Cardiac muscle cell (in vitro differentiated cells and primary cell): ENCODE data around the gene XCR1. TPM values are rescaled to one million over a fixed set of nuclear protein-coding genes. Genes with fewer than 3 reads are reported as not detected.

Source experiments
- DNase-seq, 2 donors: peaks; one replicate each; pipeline versions ENCODE4 v3.0.0 to v3.0.0-alpha.2; 2010 to 2017; ENCODE audit warnings: low read depth in 1 of 2, low spot score in 1 of 2
- H3K27ac ChIP-seq: fragments of 200-600 bp; sonication (generic); 2 replicates; pipeline ENCODE4 v1.5.1; 2016
- H3K27me3 ChIP-seq: fragments of 200-600 bp; sonication (generic); 2 replicates; pipeline ENCODE4 v1.6.0; 2016; ENCODE audit warnings: control low read depth
- H3K36me3 ChIP-seq: fragments of 200-600 bp; sonication (generic); 2 replicates; pipeline ENCODE4 v1.5.1; 2016; ENCODE audit warnings: control low read depth
- H3K4me1 ChIP-seq: fragments of 200-600 bp; sonication (generic); 2 replicates; pipeline ENCODE4 v1.8.1; 2017; ENCODE audit warnings: low read depth, mild to moderate bottlenecking, mixed run types
- H3K4me3 ChIP-seq: fragments of 200-600 bp; sonication (generic); 2 replicates; pipeline ENCODE4 v1.5.1; 2016; ENCODE audit warnings: mild to moderate bottlenecking
- H3K9me3 ChIP-seq: fragments of 200-600 bp; sonication (generic); 2 replicates; pipeline ENCODE4 v1.5.1; 2017; ENCODE audit warnings: low read depth, mild to moderate bottlenecking, control low read depth
- polyA plus RNA-seq: library from polyadenylated mRNA; unstranded; fragments of >200 nt; fragmentation: Nextera tagmentation; extraction: Ambion mirVana; gene quantifications from 2 replicates; pipeline ENCODE4 v1.2.1, GENCODE V29; 2016
- total RNA-seq: library from RNA; depleted of rRNA; stranded (reverse); fragments of >200 nt; gene quantifications from 2 replicates; pipeline ENCODE4 v1.2.3, GENCODE V29; 2016
- TF ChIP-seq, protein P1 (sequence below): IDR thresholded peaks from 2 replicates; pipeline ENCODE4 v1.5.1; 2012; ENCODE audit warnings: low read depth, mild to moderate bottlenecking, low read length

Gene XCR1
- total and polyA plus RNA-seq, 2 experiments from 2014 or later = not detected

DNA sequence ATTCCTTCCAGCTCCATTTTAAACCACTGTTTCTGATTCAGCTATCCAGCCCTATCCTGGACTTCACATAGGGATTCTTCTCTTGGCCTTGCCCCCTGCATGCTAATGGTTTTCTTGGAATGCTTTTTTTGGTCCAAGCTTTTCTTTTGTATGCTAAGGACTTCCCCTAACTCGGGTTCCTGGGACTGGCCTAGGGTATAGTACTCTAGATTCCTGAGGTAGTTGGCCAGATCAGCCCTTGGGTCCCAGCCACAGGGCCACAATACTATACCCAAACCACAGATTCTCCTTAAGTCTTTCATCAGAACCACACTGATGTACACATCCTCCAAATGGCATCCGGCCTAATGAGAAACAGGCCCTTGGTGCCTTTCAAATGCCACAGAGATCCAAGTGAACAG lies 34.5 kb downstream of the XCR1 start:
- H3K4me3 ChIP-seq = no peak overlapping the region
- peaks cover 69% of the 10 kb centered on the region for H3K4me1 ChIP-seq
- no peaks in the 10 kb centered on the region for H3K27me3 ChIP-seq
- TF ChIP-seq, protein P1, sequence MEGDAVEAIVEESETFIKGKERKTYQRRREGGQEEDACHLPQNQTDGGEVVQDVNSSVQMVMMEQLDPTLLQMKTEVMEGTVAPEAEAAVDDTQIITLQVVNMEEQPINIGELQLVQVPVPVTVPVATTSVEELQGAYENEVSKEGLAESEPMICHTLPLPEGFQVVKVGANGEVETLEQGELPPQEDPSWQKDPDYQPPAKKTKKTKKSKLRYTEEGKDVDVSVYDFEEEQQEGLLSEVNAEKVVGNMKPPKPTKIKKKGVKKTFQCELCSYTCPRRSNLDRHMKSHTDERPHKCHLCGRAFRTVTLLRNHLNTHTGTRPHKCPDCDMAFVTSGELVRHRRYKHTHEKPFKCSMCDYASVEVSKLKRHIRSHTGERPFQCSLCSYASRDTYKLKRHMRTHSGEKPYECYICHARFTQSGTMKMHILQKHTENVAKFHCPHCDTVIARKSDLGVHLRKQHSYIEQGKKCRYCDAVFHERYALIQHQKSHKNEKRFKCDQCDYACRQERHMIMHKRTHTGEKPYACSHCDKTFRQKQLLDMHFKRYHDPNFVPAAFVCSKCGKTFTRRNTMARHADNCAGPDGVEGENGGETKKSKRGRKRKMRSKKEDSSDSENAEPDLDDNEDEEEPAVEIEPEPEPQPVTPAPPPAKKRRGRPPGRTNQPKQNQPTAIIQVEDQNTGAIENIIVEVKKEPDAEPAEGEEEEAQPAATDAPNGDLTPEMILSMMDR = no peak
- no peaks in the 10 kb centered on the region for H3K36me3 ChIP-seq
- DNase-seq = peak in 1 of 2 donors; percentile 70
- H3K27ac ChIP-seq = no peak overlapping the region
- H3K9me3 ChIP-seq = no peaks in the 10 kb centered on the region

DNA sequence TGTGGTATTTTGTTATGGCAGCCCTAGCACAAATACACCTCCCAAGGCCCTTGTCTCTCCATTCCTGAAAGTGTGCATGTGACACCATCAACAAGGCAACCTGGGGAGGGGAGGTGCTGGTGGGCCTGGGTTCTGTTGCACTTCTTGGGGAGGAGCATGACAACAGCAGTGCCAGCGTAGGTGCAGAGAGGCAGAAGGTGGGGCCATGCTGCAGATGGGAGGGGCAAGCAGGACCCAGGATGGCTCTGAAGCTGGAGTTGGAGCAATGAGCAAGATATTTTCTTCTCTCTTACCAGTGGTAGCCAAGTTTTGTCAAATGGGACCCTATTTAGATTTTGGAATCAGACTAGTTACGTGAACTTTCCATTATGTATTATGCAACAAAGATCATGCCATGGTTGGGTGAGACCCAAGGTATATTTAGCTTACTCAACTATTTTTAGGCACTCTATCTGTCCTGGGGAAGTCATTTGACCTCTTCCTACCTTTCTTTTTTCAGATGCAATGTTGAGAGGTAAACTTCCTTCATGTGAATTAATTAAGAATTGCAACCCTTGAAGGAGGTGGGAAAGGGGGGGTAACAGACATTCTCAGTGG lies 35.1 kb downstream of the XCR1 start:
- H3K36me3 ChIP-seq = no peaks in the 10 kb centered on the region
- no peaks in the 10 kb centered on the region for H3K9me3 ChIP-seq
- no peaks in the 10 kb centered on the region for H3K27me3 ChIP-seq
- no peak overlapping the region for H3K27ac ChIP-seq
- no peak for DNase-seq
- H3K4me1 ChIP-seq = peaks cover 74% of the 10 kb centered on the region
- TF ChIP-seq, protein P1 = no peak
- no peak overlapping the region for H3K4me3 ChIP-seq

DNA sequence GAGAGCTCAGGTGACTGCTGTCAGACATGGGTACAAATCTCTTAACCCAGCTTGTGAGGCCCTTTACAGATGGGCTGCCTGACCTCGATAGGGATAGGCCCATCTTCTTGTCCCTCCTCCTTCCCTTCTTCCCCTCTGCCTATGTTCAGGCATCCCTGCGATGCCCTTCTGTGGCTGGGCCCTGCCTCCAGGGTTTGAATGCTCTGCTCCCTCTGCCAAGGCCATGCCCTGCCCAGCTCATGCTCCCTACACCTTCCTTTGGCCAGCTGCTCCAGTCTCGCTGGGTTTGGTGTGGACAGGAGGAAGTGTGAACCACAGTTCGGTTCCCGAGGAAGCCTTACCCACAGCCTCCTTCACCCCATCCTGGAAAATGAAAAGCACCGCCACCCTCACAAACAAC lies 35.9 kb downstream of the XCR1 start:
- H3K27me3 ChIP-seq = no peaks in the 10 kb centered on the region
- H3K27ac ChIP-seq = no peak overlapping the region
- H3K4me1 ChIP-seq = peaks cover 83% of the 10 kb centered on the region
- TF ChIP-seq, protein P1 = no peak
- H3K4me3 ChIP-seq = no peak overlapping the region
- no peak for DNase-seq
- H3K36me3 ChIP-seq = no peaks in the 10 kb centered on the region
- no peaks in the 10 kb centered on the region for H3K9me3 ChIP-seq

DNA sequence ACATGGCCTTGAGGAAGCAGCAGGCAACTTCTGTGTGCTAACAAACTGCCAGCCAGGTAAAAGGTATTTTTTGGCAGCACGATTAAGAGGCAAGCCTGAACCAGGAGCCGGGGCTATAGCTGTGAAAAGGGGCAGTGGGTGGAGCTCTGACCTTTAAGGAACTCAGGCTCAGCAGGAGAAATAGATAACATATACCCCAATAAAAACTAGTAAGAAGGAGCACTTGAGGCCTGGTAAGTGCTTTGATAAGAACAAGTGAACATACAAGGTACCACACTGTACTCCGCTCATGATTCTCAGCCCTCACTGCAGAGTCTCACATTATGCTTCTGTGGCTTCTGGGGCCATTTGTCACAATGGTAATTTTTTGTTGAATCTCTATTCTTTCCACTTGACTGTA lies 37.1 kb downstream of the XCR1 start:
- Histone ChIP-seq H3K4me1 (peaks cover 95% of the 10 kb centered on the region), H3K9me3 (no peaks in the 10 kb centered on the region)
- TF ChIP-seq, protein P1 = no peak

DNA sequence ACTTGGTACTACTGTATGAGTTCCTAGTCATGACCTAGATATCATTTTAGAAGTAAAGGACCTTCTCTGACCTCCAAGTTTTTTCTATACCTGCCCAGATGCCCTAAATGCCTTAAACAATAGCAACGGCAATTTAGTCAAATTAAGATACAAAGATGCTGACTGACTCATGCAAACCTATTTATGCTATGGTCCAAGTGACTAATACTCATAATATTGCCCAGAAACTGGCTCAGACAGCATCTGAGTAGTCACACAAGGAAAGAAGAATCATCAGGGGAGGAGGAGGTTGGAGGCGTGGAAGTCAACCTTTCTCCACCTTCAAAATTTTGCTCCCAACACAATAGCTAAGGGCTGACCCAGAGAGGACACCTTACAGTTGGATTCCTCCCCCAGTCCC lies 38.5 kb downstream of the XCR1 start:
- no peak overlapping the region for H3K27ac ChIP-seq
- H3K9me3 ChIP-seq = no peaks in the 10 kb centered on the region
- TF ChIP-seq, protein P1 = no peak
- no peak overlapping the region for H3K4me3 ChIP-seq
- H3K4me1 ChIP-seq = peaks cover 100% of the 10 kb centered on the region
- H3K27me3 ChIP-seq = no peaks in the 10 kb centered on the region
- DNase-seq = peak in 1 of 2 donors; percentile 62
- H3K36me3 ChIP-seq = no peaks in the 10 kb centered on the region

More for the DNA sequence above, 37.1 kb downstream of the XCR1 start:
- H3K36me3 ChIP-seq = no peaks in the 10 kb centered on the region
- no peak overlapping the region for H3K4me3 ChIP-seq
- H3K27ac ChIP-seq = peak overlapping the region; percentile 57
- DNase-seq = peak in 1 of 2 donors; percentile 67
- H3K27me3 ChIP-seq = no peaks in the 10 kb centered on the region
